ENCODE results near the gene HES4. TPM values are rescaled to one million over a fixed set of nuclear protein-coding genes. Genes with fewer than 3 reads are reported as not detected.

Gene HES4
- total RNA-seq, 4 donors from 2014 or later: 30.4 to 70.4 (median 40.9) TPM

DNA sequence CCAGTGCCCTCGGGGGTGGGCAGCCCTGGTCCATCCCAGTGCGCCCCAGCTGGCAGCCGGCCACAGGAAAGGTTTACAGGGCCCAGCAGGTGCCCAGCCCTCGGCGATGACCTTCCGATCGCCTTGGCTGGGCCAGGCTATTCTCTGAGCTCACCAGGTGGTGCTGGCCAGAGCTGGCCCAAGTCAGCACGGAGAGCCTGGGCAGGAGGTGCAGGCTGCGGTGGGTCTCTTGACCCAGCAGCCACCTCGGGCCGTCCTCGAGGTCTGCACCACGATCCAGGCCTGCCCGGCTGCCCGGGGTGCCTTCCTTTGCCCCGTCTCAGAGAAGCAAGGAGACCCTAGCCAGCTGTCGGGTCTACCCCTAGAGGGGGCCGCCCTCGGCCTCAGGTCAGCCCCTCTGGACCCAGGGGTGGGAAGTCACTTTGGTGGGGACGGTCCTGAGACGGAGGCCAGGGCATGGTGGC lies 18.4 kb downstream of the HES4 start:
- no peak overlapping the region for H3K4me3 ChIP-seq (ENCODE audit: low read depth, poor library complexity, severe bottlenecking)
- intact Hi-C loops (cut with DNase I; ENCODE audit: low total_unique reads): no loop called here
- no peak for DNase-seq (ENCODE audit: low spot score in 2 of 2)
- TF ChIP-seq POLR2A (IDR thresholded peaks at IDR 0.05): no peak
- no peak for TF ChIP-seq CTCF (IDR thresholded peaks at IDR 0.05)
- 78 to 80% methylated on average over 8 to 21 of the region's 21 CpGs for WGBS, 2 donors

- H3K4me3 ChIP-seq (ENCODE audit: low read depth, poor library complexity, severe bottlenecking): no peak overlapping the region
- WGBS, 2 donors: 64 to 68% methylated on average over 23 to 28 of the region's 35 CpGs
- TF ChIP-seq POLR2A (IDR thresholded peaks at IDR 0.05): no peak
- no peak for TF ChIP-seq CTCF (IDR thresholded peaks at IDR 0.05)
- no peak for DNase-seq (ENCODE audit: low spot score in 2 of 2)
- intact Hi-C loops (cut with DNase I; ENCODE audit: low total_unique reads): no loop called here
Measured at GRCh38 chr1:980602-981395, 19.1 kb downstream of the HES4 start.

GRCh38 chr1:980137-980571 lies 19.7 kb downstream of the HES4 start:
- TF ChIP-seq CTCF (IDR thresholded peaks at IDR 0.05) (no peak), POLR2A (IDR thresholded peaks at IDR 0.05) (no peak)
- intact Hi-C loops (cut with DNase I; ENCODE audit: low total_unique reads): no loop called here
- 46 to 54% methylated on average over 11 to 13 of the region's 13 CpGs for whole genome bisulfite sequencing, 2 donors
- no peak overlapping the region for H3K4me3 ChIP-seq (ENCODE audit: low read depth, poor library complexity, severe bottlenecking)
- DNase-seq (ENCODE audit: low spot score in 2 of 2): no peak

GRCh38 chr1:979744-980072 lies 20.2 kb downstream of the HES4 start:
- 56 to 64% methylated on average over 9 of the region's 9 CpGs for WGBS, 2 donors
- H3K4me3 ChIP-seq (ENCODE audit: low read depth, poor library complexity, severe bottlenecking): no peak overlapping the region
- intact Hi-C loops (cut with DNase I; ENCODE audit: low total_unique reads): no loop called here
- TF ChIP-seq POLR2A (IDR thresholded peaks at IDR 0.05): no peak
- no peak for TF ChIP-seq CTCF (IDR thresholded peaks at IDR 0.05)
- DNase-seq (ENCODE audit: low spot score in 2 of 2): no peak

DNA sequence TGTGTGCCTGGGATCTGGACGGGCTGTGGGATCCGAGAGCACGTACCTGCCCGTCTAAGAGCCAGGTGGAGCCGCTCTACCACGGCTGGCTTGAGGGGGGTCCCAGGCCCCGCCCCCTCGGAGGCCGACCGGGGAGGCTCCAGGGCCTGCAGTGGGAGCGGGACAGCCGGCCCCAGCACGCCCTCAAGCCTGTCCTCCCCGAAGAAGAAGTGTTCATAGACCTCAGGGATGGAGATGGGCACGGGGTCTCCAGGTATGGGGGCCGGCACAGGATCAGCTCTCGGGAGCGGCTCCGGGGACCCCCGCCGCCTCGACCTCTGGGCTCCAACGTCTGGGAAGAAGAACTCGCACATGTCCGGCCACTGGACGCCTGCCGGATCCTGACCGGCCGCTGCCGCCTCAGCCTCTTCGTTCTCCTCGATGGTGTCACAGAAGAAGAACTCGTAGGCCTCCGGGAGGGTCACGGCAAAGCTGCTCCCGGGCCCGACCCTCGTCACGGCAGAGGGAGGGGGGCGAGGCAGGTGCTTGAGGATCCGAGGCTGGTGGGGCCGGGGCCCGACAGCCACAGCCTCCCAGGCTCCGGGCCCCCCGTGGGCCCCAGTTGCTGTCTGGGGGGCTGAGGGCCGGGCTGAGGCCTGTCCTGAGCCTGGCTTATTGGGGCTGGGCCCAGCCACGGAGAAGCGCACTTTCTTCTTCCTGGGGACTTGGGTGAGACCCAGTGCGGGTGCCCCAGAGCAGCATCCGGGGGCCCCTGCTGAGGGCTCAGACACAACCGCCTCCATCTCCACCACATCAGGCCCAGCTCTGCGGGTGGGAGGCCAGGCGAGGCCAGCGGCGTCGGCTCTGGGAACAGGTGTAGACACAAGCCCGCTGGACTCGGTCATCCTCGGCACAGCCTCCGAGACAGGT lies 20.8 kb downstream of the HES4 start:
- no peak for DNase-seq (ENCODE audit: low spot score in 2 of 2)
- 84 to 88% methylated on average over 16 to 52 of the region's 60 CpGs for WGBS, 2 donors
- TF ChIP-seq POLR2A (IDR thresholded peaks at IDR 0.05) (no peak), CTCF (IDR thresholded peaks at IDR 0.05) (no peak)
- intact Hi-C loops (cut with DNase I; ENCODE audit: low total_unique reads): no loop called here
- no peak overlapping the region for H3K4me3 ChIP-seq (ENCODE audit: low read depth, poor library complexity, severe bottlenecking)

All from lower leg skin (tissue), 4 donors.